ENCODE measurements around the gene AAK1.

DNA sequence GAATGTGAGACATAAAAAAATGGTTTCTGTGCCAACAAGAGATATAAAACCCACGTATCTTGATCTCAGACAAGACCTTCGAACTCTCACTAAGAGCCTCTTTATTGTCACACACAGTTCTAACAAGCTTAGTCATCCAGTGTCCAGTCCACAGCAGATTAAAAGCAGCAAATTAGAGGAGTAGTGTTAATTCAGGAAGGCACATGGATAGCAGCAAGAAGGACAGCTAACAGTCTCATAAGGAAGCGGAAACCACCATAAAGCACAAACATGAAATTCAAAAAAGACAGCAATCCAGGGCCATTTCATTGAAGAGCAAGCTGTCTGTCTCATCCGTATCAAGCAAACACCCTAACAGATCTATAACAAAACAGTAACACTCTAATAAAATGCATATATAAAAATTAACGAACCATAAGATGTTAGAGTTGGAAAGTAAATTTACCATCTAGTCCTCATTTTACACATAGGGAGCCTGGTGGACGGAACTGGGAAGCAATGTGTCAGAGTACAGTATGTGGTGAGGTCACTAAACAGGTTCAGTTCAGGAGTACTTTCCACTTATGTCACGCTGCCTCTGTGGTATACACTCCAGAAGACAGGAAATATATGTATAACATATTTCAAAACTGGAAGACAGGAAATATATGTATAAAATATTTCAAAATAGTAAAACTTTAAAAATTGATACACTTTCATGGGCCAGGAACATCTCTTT, 18.3 kb downstream of the AAK1 start:
- TF ChIP-seq, protein P1, sequence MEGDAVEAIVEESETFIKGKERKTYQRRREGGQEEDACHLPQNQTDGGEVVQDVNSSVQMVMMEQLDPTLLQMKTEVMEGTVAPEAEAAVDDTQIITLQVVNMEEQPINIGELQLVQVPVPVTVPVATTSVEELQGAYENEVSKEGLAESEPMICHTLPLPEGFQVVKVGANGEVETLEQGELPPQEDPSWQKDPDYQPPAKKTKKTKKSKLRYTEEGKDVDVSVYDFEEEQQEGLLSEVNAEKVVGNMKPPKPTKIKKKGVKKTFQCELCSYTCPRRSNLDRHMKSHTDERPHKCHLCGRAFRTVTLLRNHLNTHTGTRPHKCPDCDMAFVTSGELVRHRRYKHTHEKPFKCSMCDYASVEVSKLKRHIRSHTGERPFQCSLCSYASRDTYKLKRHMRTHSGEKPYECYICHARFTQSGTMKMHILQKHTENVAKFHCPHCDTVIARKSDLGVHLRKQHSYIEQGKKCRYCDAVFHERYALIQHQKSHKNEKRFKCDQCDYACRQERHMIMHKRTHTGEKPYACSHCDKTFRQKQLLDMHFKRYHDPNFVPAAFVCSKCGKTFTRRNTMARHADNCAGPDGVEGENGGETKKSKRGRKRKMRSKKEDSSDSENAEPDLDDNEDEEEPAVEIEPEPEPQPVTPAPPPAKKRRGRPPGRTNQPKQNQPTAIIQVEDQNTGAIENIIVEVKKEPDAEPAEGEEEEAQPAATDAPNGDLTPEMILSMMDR (conservative IDR thresholded peaks at IDR 0.05 in 1 of 2, IDR thresholded peaks at IDR 0.05 in 1 of 2; ENCODE audit: low read depth in 1 of 2, low read length in 2 of 2) = no peak
- TF ChIP-seq EZH2 (IDR thresholded peaks at IDR 0.05; ENCODE audit: low read length, missing control alignments) = no peak

Data from fibroblast of lung (primary cell).